Measurements from ENCODE around the gene SETBP1. TPM values are rescaled to one million over a fixed set of nuclear protein-coding genes. Genes with fewer than 3 reads are reported as not detected.
A peak's percentile ranks its signal among the peaks of the same experiment; 100 is the strongest.

Gene SETBP1
- total RNA-seq, 1 donor from 2014 or later, result 80.0 TPM

- Mint-ChIP-seq H3K4me1 (ENCODE audit: unreplicated experiment) (peaks cover 34% of the 10 kb centered on the region), H3K27ac (ENCODE audit: unreplicated experiment) (peak overlapping the region; percentile 52), H3K36me3 (ENCODE audit: unreplicated experiment) (peaks cover 27% of the 10 kb centered on the region), H3K9me3 (ENCODE audit: unreplicated experiment) (peaks cover 2% of the 10 kb centered on the region), H3K4me3 (ENCODE audit: unreplicated experiment) (no peak overlapping the region), H3K27me3 (ENCODE audit: unreplicated experiment) (no peaks in the 10 kb centered on the region)
- TF ChIP-seq CTCF (IDR thresholded peaks at IDR 0.05), result no peak
- DNase-seq (ENCODE audit: extremely low spot score, unreplicated experiment), result no peak
Measured at GRCh38 chr18:44687421-44687820, 6.7 kb downstream of the SETBP1 start.

- H3K36me3 Mint-ChIP-seq (ENCODE audit: unreplicated experiment), result peaks cover 29% of the 10 kb centered on the region
- H3K4me1 Mint-ChIP-seq (ENCODE audit: unreplicated experiment), result peaks cover 38% of the 10 kb centered on the region
- TF ChIP-seq CTCF (IDR thresholded peaks at IDR 0.05), result no peak
- H3K9me3 Mint-ChIP-seq (ENCODE audit: unreplicated experiment), result peaks cover 3% of the 10 kb centered on the region
- no peak for DNase-seq (ENCODE audit: extremely low spot score, unreplicated experiment)
- no peak overlapping the region for H3K4me3 Mint-ChIP-seq (ENCODE audit: unreplicated experiment)
- no peaks in the 10 kb centered on the region for H3K27me3 Mint-ChIP-seq (ENCODE audit: unreplicated experiment)
- no peak overlapping the region for H3K27ac Mint-ChIP-seq (ENCODE audit: unreplicated experiment)
Measured at GRCh38 chr18:44689736-44690135, 9.0 kb downstream of the SETBP1 start.

GRCh38 chr18:44691148-44691925, 10.6 kb downstream of the SETBP1 start:
- H3K4me3 Mint-ChIP-seq (ENCODE audit: unreplicated experiment), result no peak overlapping the region
- H3K9me3 Mint-ChIP-seq (ENCODE audit: unreplicated experiment), result peaks cover 3% of the 10 kb centered on the region
- H3K36me3 Mint-ChIP-seq (ENCODE audit: unreplicated experiment), result peaks cover 29% of the 10 kb centered on the region
- H3K27me3 Mint-ChIP-seq (ENCODE audit: unreplicated experiment), result no peaks in the 10 kb centered on the region
- H3K27ac Mint-ChIP-seq (ENCODE audit: unreplicated experiment), result no peak overlapping the region
- peaks cover 46% of the 10 kb centered on the region for H3K4me1 Mint-ChIP-seq (ENCODE audit: unreplicated experiment)
- no peak for DNase-seq (ENCODE audit: extremely low spot score, unreplicated experiment)
- no peak for TF ChIP-seq CTCF (IDR thresholded peaks at IDR 0.05)

DNA sequence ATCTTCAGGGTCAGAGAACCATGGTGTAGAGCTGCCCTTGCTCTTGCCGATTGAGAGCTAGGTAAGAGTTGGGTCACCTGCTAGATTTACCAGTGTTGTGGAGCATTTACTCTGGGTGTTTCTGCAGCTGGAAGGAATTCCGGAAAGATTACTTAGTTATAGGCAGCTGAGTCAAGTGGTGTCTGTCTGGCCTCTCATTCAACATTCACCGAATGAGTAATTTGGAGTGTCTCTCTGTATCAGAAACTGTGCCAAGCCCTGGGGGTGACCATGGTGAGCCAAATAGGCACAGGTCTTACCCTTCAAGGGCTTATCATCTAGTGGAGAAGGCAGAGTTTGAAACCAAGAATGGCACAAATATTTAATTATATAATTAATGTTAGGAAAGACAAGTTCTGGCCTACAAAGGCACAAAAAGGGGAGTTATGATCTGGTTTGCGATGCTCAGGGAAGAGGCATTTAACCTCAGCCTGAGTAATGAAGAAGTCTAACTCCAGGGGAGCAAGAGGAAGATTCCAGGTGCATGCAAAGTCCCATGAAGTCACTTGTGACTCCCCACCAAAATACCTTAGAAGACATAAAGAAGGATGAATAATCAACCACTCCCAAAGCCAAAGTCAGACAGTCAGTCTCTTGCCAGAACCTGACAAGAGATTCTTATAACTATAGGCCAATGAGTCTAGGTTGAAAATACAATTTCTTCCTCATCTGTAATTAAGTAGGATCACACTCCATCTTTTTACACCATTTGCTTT, 12.5 kb downstream of the SETBP1 start:
- peaks cover 37% of the 10 kb centered on the region for H3K4me1 Mint-ChIP-seq (ENCODE audit: unreplicated experiment)
- H3K27ac Mint-ChIP-seq (ENCODE audit: unreplicated experiment), result no peak overlapping the region
- TF ChIP-seq CTCF (IDR thresholded peaks at IDR 0.05), result no peak
- no peak overlapping the region for H3K4me3 Mint-ChIP-seq (ENCODE audit: unreplicated experiment)
- H3K36me3 Mint-ChIP-seq (ENCODE audit: unreplicated experiment), result peaks cover 23% of the 10 kb centered on the region
- H3K9me3 Mint-ChIP-seq (ENCODE audit: unreplicated experiment), result peaks cover 3% of the 10 kb centered on the region
- no peaks in the 10 kb centered on the region for H3K27me3 Mint-ChIP-seq (ENCODE audit: unreplicated experiment)
- no peak for DNase-seq (ENCODE audit: extremely low spot score, unreplicated experiment)

DNA sequence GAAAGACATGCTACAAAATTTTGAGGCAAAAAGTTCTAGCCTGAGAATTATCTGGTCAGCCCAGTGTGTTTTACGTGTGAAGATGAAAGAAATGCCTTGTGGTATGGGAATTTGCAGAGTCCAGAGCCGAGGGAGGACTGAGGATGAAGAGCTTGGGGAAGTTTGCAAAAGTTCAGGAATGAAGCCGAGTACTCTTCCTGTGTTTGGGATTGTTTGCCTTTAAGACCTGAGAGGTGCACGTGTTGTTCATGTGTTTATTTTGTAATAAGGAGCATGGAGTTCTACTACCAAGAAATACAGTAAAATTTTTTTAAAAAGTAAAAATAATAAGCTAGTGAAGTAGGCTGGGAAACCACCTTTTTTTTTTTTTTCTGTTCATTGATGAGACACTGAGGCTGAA, 14.8 kb downstream of the SETBP1 start:
- Mint-ChIP-seq H3K9me3 (ENCODE audit: unreplicated experiment) (peaks cover 3% of the 10 kb centered on the region), H3K36me3 (ENCODE audit: unreplicated experiment) (peaks cover 13% of the 10 kb centered on the region), H3K4me1 (ENCODE audit: unreplicated experiment) (peaks cover 42% of the 10 kb centered on the region), H3K27me3 (ENCODE audit: unreplicated experiment) (no peaks in the 10 kb centered on the region), H3K4me3 (ENCODE audit: unreplicated experiment) (no peak overlapping the region), H3K27ac (ENCODE audit: unreplicated experiment) (peak overlapping the region; percentile 39)
- TF ChIP-seq CTCF (IDR thresholded peaks at IDR 0.05), result no peak
- DNase-seq (ENCODE audit: extremely low spot score, unreplicated experiment), result no peak
